NCI-H1930 (cell line): Measurements from ENCODE around the gene RIT2.

Source experiments
- DNase-seq, 2 experiments: peaks; one replicate each; lab custom pipeline; 2025; lab: John Stamatoyannopoulos, UW

Gene RIT2

GRCh38 chr18:43010611-43011010 lies 104.9 kb downstream of the RIT2 start:
- no peak for DNase-seq

- DNase-seq: no peak
Measured at GRCh38 chr18:43009674-43010073, 105.8 kb downstream of the RIT2 start.

- no peak for DNase-seq
Measured at GRCh38 chr18:43007365-43007764, 108.1 kb downstream of the RIT2 start.

- DNase-seq: no peak
Measured at GRCh38 chr18:43004421-43004820, 111.1 kb downstream of the RIT2 start.

GRCh38 chr18:43001821-43002220 lies 113.7 kb downstream of the RIT2 start:
- no peak for DNase-seq

DNA sequence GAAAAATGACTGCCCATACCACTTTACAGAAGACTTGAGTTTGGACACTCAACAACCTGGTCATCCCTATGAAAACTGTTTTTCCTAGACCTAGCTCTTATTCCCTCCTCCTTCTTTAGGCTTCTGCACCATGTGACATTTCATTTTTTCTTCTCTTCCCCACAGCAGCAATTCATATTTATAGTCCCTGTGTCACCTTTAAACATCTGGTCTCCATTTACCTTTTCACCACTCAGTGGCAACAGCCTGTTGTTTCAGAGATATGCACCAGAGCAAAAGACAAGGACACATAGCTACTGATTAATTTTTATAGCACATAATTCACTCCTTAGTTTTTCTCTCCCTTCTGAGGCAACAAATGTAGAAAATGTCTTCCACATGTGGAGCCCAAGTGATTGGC lies 118.7 kb downstream of the RIT2 start:
- DNase-seq: no peak

DNA sequence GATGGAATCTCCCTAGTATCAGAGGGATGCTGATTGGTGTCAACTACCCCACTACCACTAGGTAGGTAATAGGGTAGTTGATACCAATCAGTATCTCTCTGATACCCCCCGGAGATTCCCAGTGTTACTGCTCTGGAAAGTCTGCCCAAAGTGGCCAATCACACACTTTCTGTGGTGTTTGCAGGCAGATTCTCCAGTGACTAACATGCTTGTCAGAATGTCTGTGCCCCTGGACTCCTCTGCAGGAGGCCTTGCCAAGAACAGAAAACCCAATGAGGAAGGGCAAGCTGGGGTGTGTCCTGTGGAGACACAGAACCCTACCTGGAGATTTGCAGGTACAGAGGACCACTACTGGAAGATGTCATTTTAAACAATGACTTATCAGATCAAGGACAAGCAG lies 135.1 kb downstream of the RIT2 start:
- no peak for DNase-seq

GRCh38 chr18:42977982-42978637 lies 137.4 kb downstream of the RIT2 start:
- DNase-seq: peak; percentile 84 to 91

DNA sequence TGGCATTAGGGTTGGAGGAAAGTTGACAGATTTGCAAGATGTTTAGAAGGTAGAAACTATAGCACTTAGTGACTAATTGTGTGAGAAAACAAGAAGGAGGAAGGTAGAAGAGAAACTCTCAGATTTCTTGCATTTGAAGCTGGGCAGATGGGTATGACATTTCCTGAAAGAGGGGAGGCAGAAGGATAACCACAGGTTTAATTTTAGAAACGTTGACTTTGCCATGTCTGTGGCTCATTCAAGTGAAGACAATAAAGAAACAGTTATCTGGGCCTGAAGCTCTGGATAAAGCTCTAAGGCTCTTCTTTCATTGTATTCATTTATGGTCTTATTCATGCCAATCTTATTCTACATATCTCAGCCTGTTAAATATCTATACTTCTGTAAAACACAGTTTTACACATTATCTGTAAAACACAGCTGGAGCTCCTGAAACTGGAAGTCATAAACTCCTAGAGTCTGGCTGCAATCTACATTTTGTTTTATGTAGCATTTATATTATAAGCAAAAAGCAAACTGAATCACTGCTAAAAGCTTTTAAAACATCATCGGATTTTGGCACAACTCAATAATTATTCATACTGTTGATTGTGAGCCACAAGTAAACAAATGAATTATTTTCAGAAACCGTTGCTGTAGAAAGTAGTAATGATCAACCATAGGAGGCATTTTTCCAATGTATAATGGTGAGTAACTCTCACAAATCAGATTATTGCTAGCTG lies 138.5 kb downstream of the RIT2 start:
- DNase-seq: no peak

DNA sequence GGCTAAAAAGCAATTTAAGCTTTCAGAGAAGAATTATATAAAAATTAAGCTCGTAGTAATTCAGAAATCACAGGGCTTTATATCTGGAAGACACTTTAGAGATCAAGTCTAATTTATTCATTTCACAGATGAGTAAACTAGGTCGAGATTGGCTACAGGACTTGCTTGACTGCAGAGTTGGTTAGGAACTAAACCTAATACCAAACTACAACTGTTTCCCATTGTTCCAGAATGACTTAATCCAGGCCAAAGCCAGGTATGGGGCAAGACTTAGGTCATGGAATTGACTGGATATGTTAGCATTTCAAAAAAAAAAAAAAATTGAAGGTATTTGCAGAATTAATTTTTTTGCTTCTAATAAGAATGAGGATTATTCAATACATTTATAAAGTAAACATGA lies 146.1 kb downstream of the RIT2 start:
- no peak for DNase-seq

DNA sequence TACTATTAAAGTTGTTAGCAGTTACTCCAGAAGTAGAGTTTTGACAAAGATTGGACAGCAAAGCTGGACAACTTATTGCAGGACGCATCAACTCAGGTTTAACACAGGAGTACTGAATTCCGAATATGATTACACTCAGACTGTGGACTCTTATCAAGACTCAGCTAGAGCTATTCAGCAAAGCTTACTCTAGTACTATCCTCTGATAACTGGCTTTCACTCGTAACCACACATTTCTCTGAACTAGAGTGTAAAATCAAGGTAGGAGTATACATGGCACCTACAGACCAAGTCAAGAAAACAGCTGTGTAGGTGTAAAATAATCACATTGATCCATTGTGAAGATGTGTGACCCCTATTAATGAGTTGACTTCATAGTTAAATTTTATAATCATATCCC lies 154.2 kb downstream of the RIT2 start:
- no peak for DNase-seq

- DNase-seq: no peak
Measured at GRCh38 chr18:42959528-42959927, 156.0 kb downstream of the RIT2 start.

DNA sequence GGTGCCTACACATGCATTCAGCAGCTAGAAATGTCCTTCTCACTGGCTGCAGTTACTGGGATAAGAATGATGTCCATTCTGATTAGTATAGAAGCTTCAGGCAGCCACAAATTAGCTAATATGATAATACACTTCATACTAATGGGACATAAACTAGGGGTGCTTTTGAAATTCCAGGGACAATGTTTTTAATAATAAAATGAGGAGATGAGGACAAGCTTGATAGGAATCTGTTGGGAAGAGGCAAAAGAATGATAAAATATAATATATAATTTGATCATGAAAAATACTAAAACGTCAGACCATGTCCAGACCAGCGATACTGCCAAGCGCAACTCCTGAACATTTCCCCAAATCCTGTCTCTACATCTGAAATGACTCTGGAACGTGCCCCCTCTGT lies 157.1 kb downstream of the RIT2 start:
- DNase-seq: no peak

DNA sequence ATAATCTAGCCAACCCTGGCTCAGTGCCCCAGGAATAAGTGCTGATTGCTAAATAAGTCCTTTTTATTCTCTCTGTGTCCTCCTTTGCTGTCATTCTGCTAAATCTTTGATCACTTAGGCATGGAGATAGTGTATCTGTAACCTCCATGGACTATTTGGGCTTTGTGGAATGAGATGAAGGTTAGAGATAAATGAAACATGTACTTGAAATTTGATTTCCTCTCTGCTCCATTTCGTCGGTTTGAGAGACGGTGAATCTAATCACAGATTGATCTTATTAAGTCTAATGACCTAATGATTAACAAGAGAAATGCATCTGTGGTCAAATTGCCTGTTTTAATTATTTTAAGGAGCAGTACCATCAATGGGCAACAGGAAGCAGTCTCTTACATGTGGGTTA lies 159.2 kb downstream of the RIT2 start:
- DNase-seq: no peak

DNA sequence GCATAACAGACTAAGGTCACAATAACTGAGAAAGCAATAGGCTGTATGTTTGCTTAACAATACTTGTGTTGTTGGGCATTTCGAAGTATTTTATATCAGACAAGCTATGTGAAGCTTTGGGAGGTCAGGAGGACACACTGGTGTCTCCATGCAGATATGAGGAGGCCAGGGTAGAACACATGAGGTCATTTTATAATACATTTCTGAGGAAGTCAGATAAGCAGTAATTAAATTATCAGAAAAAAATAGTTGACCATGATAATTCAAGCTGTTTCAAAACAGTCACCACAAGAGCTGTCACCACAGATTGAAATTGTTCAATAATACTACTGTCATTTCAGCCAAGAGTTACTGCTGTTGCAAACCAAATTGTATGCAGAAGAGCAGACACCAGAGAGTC lies 160.6 kb downstream of the RIT2 start:
- DNase-seq: no peak

GRCh38 chr18:42953306-42953705 lies 162.2 kb downstream of the RIT2 start:
- DNase-seq: no peak

DNA sequence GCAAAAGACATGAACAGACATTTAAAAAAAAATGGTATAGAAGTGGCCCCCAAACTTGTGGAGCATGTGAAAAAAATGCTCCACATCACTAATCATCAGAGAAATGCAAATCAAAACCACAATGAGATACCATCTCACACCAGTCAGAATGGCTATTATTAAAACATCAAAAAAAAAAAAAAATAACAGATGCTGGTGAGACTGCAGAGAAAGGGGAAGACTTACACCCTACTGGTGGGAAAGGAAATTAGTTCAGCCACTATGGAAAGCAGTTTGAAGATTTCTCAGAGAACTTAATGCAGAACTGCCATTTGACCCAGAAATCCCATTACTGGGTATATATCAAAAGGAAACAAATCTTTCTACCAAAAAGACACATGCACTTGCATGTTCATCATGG lies 164.8 kb downstream of the RIT2 start:
- DNase-seq: no peak

GRCh38 chr18:42948831-42949230 lies 166.7 kb downstream of the RIT2 start:
- DNase-seq: no peak

- no peak for DNase-seq
Measured at GRCh38 chr18:42941860-42942259, 173.6 kb downstream of the RIT2 start.

DNA sequence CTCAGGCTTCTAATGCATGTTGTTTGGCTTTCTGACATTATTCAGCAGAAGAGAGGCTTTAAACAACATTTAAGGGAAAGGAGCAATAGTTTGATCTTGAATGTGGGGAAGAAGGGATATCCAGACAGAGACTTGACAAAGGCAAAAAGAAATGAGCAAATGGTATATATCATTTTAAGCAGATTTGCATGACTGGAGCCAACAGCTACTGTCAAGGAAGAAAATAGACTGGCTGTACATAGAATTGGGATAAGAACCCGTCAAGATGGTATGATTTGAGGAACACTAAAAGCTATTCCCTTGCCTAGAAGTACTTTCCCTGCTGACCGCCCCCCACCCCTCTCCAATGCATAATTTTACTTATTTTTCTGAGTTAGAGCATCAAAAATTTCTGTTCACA lies 174.5 kb downstream of the RIT2 start:
- no peak for DNase-seq

DNA sequence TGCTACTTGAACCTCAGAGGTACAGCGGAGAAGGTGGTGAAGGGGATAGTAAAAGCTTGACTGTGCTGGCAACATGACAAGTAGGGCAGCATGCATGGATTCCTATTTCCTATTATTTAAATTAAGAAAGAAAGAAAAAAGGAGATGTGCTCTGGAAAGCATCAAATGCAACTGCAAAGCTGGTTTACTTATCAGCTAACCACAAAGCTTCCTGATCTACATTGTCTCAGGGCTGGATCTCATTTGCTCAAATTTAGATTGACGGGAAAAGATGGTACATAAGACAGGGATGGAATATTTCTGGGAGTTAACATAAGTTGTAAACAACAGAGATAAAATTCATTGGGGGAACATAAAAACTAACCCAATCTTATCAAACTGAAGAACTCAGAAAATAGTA lies 178.0 kb downstream of the RIT2 start:
- no peak for DNase-seq

DNA sequence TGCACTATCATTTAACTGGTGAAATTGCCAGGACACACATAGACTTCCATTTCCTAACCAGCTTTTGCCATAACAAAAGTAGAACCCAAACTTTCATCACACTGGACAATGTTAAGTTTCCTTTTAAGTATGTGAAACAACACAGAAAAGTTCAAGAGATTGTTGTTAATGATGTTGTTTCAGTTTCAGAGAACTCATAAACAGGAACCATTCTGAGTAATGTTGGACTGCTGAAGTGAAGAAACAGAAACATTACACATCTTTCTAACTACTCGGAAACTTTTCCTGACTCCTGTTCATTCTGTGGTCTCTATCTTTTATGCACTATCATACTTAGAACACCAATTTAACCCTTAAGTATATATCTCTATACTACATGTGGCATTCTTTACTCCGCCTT lies 179.2 kb downstream of the RIT2 start:
- DNase-seq: no peak

- no peak for DNase-seq
Measured at GRCh38 chr18:42931491-42931890, 184.0 kb downstream of the RIT2 start.

GRCh38 chr18:42929857-42930256 lies 185.6 kb downstream of the RIT2 start:
- DNase-seq: no peak
